Ammon's horn (tissue), 1 donor: ENCODE data around the gene ATP2B1.
"Not testable (repeated sequence)": the region's sequence is repeated elsewhere in the genome, so short reads cannot be mapped to it uniquely, and the experiment has no call there.

Source experiments
- DNase-seq: peaks from one replicate; pipeline ENCODE4 v3.0.0-alpha.2; 2016; ENCODE audit warnings: low spot score

The ATP2B1 gene

DNA sequence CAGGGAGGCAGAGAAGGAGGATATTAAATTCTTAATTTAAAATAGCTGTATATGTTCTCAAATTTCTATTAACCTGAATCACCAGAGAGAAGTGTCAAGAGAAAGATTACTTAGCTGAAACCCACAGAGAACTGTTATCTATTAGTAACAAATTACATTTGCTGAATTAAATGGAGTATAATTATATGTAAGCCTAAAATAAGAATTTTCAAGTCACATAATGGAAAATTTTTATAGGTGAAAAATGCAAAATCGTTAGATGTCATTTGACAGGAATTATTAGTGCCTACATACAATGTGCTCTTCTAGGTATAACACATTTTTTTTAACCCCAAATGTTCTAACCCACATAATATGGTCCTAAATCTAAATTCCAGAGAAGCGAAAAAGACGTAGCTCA, 4.1 kb upstream of the ATP2B1 start:
- DNase-seq, result no peak

DNA sequence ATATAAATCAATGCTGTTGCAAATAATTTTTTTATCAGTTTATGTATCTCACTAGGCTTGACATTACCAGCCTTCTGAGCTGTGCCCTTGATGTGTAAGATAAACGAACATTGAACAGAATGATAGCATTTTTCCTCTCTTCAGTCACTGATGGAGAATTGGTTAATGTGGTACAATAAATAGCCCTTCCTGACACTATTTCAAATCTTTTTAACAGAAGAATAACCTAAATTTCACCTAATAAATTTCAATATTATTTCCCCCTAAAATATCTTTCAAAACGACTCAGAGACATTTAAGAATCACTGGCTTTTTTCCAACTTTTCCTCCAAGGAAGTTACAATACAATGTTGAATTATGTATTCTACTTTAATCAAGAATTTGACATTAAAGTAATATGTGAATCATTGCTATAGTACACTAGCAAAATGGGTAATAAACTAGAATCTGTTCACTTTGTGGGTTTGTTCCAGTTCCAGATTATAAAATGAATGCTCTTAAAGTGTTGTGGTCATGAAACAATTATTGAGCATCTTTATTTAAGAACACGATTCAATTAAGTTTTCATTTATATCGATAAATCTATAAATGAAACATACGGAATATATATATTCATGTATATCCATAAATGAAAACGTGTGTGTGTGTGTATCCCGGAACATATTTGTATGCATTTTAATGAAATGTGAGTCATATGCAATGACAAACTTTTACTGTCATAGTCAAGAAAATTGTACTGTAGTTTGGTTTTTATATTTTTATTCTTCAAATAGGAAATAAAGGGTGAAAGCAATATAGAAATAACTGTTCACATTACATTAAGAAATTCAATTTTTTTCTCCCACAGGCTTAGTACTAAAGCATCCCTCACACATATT, 2.5 kb upstream of the ATP2B1 start:
- DNase-seq, result no peak

DNA sequence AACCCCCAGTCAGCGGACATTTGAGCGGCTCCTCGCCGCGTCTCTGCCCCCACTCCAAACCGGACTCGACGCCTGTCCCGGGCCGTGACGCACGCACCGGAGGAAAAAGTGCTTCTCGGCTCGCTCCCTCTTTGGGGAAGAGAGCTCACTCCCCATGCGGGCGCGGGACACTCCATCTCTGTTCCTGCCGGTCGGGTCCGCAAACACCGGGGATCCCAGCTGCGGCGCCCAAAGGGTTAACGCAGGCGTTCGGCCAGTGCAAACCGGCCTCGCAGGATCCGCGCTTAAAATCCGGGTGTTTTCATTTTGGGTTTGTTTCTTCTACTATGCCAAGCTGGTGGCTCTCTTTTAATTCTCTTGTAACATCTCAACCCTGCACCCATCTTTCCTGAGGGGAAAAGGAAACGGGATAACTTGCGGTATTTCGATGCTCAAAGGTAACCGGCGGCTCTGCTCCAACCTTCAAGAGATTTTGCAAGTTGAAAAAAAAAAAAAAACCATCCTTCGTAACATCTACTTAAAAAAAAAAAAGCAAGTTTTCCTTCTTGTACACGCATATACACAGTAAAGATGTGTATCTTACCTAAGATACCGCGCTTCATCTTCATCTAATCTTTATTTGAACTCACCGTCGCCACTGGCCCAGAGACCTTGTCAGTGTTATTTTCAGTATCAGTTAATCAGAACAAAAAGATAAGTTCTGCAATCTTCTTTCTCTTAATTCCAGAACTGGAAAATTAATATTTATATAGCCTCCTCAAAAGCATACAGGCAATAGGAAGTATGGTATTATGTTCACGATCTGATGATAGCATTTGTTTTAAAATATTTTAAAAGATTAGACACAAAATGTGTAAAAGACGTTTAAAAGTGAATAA, 1.6 kb upstream of the ATP2B1 start:
- DNase-seq, result no peak

DNA sequence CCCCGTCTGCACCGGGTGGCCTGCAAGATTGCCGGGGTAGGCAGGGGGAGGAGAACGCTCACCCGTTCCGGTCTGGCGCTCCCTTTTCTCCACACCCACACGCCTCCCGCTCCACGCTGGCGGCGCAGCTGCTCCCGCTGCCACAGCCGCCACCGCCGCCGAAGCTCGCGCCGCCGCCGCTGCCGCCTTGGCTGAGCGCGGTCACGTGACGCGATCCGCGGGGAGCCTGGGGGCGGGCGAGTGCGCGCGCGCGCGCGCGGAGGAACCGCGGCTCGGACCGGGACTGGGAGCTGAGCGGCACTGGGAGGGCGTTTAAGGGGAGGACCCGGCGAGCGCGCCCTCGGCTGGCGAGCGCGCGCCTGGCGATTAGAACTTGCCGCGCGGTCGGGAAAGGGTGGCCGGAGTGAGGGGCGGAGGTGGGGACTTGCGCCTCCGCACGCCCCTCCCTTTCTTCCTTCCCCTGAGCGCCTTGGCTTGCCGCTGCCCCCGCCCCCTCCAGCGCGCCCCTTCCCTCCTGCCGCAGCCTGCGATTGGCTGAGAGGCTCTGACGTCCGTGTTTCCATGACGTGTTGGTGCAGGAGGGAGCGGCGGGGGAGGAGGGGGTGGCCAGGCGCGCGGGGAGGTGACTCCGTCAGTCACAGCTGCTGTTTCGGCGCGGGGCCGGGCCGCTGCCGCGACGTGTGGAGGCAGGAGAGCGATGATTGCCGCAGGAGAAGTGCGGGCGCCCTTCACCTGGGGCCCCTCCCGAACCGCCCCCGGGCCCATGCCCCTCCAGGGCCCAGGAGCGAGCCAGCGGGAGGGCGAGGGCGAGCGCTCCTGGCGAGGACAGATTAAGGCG, 738 bp upstream of the ATP2B1 start:
- peak; percentile 99 for DNase-seq

DNA sequence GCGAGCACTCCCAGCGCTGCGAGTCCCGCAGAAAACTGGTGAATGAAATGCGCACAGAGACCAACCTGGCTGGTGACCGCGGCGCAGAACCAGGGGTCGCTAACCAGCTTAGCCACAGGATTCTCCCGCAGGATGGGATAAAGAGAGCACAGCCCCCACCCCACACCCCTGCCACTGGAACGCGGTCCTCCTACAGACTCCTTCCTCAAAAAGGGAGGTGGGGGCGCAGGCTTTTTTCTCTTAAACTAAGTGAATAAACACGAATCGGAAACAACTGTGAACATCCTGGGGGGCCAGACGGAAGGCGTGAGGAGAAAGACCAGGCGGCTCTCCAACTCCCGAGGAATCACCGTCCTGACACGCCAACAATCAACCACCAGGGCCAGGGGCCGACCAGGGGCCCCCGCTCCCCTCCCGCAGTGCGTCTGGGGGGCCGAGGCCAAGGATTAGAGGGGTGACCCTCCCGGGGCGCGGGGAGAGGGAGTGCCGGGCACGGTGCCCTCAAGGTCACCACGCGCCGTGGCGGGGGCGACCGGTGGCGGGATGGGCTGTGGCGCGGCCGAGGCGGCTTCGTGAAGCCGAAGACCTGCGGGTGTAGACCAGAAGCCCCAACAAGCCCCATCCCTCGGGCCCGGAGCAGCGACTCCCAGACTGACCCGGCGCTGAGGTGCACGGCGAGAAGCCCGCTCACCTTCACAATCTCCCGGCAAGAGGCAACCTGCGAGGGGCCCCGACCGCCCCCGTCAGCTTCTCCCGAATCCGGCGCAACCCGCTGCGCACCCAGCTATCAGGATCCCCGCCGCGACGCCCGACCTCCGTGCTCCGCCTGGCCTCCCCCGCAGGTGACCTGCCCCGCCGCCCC, 704 bp downstream of the ATP2B1 start:
- peak; percentile 18 for DNase-seq

DNA sequence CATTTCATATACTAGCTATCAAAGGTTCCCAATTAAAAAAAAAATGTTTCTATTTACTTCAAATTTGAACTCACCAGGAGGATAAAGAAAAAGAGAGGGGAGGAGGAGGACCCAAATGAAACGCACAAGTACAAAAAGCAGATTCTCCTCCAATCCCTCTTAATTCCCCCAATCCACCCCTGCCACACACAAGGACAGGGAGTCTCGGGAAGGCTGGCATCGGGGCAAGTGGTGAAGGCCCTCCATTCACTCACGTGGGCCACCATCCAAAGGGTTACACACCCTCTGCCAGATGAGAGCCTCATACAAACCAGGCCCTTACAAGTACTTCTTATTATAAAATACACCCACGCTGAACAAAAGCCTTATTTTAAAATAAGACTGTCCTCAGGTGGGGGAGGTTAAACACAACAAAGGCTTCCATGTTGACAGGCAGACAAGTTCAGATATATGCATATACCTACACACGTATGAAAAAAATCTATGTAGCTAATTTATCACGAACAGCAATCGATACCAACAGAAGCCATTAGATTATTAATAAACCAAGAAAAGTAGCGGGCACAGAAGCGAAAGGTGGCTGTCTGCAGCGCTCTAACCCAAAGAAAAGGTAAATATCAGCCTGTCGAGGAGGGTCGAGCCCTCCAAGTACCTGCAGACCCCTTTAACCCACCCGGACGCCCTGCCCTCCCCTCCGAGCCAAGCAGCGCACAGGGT, 1.5 kb downstream of the ATP2B1 start:
- peak; percentile 68 for DNase-seq

DNA sequence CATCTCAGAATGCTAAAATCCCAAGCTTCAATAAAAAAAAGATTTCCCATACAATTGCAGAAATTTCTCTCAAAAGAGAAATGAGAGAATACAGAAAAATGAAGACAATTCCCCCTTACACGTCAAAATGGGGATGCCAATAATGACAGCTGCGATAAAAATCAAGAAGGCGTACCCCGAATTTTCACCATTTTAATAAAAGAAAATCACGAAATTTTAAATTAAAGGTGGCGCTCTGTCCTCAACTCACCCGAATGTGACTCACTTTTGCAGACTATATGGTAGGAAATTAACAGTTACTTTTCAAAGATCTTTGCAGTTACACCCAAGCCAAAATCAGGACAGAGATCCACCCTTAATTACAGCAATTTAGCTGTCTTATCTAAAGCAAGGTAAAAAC, 2.1 kb downstream of the ATP2B1 start:
- no peak for DNase-seq

DNA sequence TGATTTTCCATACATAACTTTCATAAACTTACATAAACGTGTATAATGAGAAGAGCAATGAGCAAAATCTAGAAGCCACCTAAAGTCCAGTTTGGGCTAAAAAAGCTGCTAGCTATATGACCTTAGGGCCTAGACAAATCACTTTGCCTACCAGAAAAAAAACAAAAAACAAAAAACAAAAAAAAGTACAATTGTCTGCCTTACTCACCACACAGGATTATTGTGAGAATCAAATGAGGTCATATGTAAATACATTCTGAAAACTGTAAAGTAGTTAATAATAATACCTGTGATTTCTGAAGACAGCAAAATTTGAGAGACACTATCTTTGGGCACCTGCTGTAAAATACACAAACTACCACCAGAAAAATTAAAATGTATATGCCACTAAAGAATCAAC, 4.2 kb downstream of the ATP2B1 start:
- no peak for DNase-seq

DNA sequence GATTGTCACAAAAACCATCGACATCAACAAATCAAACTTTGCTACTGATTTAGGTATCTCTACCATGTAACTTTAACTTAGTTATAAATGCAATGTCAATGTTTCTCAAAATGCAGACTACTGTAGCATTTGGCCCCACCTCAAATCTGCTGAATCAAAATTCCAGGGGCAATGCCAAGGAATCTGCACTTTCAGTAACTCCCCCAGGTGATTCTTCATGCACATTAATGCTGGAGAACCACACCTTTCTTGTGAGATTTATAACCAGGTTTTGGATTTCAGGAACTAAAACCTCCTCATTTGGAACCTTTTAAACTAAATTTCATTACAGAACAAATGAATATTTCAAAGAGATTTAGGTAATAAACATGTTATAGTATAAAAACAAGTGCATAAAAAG, 4.9 kb downstream of the ATP2B1 start:
- no peak for DNase-seq

DNA sequence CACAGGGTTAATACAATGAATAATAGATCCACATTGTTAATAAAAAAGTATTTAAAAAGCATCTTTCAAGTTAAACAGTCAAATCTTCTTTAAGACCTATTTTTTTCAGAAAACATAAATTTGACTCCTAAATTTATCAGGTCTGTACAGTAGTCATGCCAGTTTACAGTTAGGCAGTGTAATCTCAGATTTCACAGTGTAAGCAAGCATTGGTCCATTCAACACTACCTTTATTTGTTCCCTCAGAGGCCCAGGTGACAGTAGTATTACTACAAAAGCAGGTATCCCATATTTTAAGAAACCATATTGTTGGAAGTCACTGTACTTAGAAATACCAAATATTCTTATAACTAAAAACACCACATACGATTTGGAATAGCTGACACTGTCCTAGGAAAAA, 6.1 kb downstream of the ATP2B1 start:
- DNase-seq, result no peak

DNA sequence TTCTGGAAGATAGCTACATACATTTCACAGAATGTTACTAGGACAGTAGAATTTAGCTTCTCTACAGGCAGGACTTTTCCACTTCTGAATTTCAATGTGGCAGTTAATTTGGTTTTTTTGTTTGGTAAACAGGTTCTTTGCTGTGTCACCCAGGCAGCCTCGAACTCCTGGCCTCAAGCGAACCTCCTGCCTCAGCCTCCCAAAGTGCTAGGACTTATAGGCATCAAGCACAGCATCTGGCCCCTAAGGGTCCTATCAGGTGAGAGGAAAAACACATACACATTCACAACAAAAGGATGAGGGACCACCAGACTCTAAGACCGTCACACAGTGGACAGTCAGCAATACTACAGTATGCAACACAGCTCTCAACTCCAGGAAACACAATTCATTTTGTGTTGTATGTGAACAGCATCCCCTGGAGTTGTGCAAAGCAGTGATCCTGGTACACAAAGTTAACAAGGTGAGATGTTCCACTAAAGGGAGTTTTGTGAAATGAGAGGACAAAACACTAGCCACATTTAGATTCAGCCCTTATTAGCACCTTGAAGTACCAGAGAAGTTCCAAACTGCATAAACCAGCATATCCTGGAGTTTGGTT, 6.9 kb downstream of the ATP2B1 start:
- DNase-seq, result no peak

DNA sequence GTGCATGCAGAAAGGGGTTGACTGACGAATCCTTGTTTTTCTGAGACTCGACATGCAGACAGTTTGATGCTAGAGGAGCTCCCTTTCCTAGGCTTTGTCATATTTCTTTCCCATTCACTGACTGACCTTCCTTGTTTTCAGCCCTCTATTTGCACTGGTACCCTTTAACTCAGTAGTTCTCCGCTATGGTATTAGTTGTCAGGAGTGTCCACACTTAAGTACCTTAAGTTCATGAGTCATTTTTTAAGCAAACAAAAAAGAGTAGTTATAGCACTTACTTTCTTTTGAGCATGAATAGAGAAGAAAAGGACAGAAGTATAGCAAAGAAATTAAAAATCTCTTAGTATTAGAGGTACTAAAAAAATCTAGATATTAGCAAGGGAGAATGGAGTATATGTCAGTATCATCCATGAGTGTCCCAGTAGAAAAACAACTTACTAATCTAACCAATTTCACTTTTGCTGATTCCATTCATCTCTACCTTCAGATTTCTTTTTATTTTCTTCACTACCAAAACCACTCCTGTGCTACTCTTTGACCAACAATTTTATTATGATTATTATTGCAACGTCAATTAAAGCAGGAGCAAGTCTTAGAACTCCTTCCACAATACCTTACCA, 8.3 kb downstream of the ATP2B1 start:
- DNase-seq, result no peak

DNA sequence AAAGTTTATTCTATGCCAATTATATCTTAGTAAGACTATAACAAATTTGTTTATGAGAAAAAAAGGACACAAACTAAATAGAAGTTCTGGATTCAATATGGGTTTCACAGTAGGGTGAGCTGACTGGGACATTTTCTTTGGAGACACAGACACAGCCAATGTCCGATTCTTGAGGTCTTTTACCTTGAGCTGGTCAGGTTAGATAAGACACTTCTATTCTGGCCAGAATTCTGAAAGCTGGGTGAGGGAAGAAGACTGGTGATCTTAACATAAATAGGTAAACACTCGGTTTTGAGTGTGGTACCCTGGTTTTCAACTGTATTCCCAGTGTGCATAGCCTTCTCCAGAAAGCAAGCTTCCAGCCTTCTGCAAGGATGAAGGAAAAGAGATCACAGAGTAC, 10.0 kb downstream of the ATP2B1 start:
- no peak for DNase-seq

DNA sequence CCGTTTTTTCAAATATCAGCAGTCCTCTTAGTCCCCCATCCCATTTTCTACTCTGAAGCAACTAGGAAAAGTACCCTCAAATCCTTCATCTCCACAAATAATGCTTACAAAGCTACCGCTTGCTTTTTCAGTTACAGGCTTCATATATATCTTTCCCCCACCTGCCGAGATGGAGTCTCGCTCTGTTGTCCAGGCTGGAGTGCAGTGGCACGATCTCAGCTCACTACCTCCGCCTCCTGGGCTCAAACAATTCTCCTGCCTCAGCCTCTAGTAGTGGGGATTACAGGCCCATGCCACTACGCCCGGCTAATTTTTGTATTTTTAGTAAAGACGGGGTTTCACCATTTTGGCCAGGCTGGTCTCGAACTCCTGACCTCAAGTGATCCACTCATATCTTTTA, 10.9 kb downstream of the ATP2B1 start:
- not testable (repeated sequence) for DNase-seq

DNA sequence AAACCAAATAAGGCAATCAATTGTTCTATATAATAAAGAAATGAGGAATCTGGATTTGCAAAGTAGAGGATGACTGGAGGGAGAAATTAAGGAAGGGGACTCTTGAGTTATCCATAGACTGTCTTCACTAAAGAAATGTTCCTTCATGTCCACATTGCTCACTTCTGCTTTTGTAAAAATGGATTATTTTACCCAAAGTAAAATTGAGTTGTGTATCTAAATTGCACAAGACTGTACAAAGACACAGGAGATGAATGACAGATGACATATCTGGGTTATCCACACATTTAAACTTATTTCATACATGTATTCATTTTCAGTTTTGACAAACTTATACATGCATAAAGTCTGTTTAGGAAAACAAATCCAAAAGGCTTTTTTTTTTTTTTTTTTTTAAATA, 11.3 kb downstream of the ATP2B1 start:
- DNase-seq, result no peak

DNA sequence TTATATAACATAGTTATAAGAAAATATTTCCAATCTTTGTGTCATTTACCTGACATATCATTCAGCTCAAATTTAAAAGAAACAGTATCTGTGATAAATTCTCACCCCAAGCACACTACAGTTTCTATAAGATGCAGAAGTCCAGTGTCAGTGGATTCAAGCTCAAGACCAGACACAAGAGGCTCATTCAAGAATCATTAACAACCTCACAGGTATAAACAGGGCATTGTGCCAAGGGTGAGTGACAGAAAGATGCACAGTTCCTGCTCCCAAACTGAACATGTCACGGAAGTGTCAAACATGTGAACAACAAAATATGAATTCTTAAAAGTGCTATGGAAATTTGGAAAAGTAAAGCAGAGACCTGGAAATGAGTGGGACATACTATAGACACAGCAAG, 12.8 kb downstream of the ATP2B1 start:
- no peak for DNase-seq

DNA sequence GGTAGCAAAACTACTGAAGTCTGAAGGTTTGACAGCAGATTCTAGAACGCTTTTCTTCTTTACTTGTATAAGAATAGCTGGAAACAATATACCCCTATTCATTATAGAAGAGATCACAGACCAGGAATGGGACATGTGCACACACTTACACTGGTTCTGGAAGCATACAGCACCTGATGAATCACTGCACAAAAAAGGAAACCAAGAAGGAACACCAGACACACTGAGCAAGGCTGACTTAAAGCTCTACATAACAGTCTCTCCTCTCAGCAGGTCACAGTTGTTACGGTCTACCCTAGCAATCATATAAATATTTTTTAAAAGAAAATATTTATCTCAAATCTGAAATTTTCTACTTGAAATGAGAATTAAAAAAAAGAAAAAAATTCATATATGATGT, 13.5 kb downstream of the ATP2B1 start:
- no peak for DNase-seq

DNA sequence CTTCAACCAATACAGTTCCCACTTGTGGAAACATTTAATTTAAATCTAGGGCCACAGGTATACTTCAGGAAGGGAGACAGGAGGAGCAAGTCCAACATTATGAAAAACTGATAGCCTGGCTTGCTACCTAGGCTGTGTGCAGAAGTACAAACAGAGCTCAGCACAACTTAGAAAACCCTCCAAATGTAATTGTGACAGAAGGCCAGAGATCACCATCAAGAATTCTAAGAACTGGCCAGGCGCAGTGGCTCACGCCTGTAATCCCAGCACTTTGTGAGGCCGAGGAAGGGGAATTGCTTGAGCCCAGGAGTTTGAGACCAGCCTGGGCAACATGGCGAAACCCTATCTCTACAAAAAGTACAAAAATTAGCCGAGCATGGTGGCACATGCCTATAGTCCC, 14.1 kb downstream of the ATP2B1 start:
- DNase-seq, result no peak

DNA sequence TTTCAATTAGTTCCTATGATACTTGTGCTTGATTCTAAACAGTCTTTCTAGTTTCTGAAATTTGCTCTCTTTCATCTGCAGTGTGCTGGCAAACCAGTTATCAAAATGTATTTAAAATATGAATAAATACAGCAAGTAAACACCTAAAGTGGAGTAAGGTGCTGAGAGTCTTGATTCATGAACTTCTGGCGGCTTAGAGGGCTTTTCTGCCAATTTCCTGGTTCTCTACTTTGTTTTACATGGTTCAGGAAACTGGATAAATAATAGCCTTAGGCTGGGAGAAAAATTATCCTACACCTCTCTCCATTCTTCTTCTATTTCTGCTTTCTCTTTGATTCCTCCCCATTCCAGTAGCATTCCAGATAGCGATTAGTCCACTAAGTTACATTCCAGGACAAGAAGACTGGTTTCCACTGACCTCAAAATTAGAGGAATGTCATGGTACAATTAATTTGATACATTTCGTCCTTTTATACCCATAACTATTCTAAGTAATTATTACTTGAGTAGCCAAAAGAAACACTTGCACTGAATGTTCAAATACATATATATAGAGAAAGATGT, 14.9 kb downstream of the ATP2B1 start:
- no peak for DNase-seq
